GM12878 (cell line): ENCODE data around the gene PTCD3. TPM values are rescaled to one million over a fixed set of nuclear protein-coding genes. Genes with fewer than 3 reads are reported as not detected.

ENCODE experiments used
- ATF7 ChIP-seq: fragments of 450-650 bp; IDR thresholded peaks from 2 replicates; pipeline ENCODE4 v1.6.1; 2016; ENCODE audit warnings: low read depth, mild to moderate bottlenecking
- CBFB ChIP-seq: IDR thresholded peaks from 2 replicates; pipeline ENCODE4 v1.6.1; 2016; ENCODE audit warnings: antibody characterized with exemption, low read depth
- CUX1 ChIP-seq: IDR thresholded peaks from 2 replicates; pipeline ENCODE4 v1.6.1; 2012; ENCODE audit warnings: improper control_type of control experiment, low read depth, low read length; ENCODE audit not compliant: insufficient replicate concordance
- RAD21 ChIP-seq: IDR thresholded peaks from 2 replicates; pipeline ENCODE4 v1.6.1; 2011; ENCODE audit warnings: mild to moderate bottlenecking, low read depth, low read length, moderate library complexity; ENCODE audit not compliant: insufficient read depth
- RAD51 ChIP-seq: fragments of 450-650 bp; IDR thresholded peaks from 2 replicates; pipeline ENCODE4 v1.6.1; 2016; ENCODE audit warnings: moderate library complexity, mild to moderate bottlenecking, inconsistent platforms
- RCOR1 ChIP-seq: conservative IDR thresholded peaks from 2 replicates; pipeline ENCODE4 v1.6.1; 2012; ENCODE audit warnings: low read depth, low read length, improper control_type of control experiment
- SKIL ChIP-seq: fragments of 450-650 bp; IDR thresholded peaks from 2 replicates; pipeline ENCODE4 v1.6.1; 2017; ENCODE audit warnings: mild to moderate bottlenecking, low read depth, inconsistent platforms; ENCODE audit not compliant: poor library complexity, severe bottlenecking
- SRF ChIP-seq, 2 experiments: IDR thresholded peaks; 2 replicates each; pipeline ENCODE4 v1.6.1; 2011; ENCODE audit warnings: low read depth in 2 of 2, low read length in 2 of 2, mild to moderate bottlenecking in 1 of 2, moderate library complexity in 1 of 2
- STAT3 ChIP-seq: IDR thresholded peaks from 2 replicates; pipeline ENCODE4 v1.6.1; 2011; ENCODE audit warnings: low read depth, low read length, improper control_type of control experiment
- USF2 ChIP-seq: IDR thresholded peaks from 2 replicates; pipeline ENCODE4 v1.6.1; 2011; ENCODE audit warnings: low read depth, low read length, improper control_type of control experiment, borderline replicate concordance
- ZNF384 ChIP-seq: IDR thresholded peaks from 2 replicates; pipeline ENCODE4 v1.6.1; 2012; ENCODE audit warnings: low read depth, mild to moderate bottlenecking, low read length, improper control_type of control experiment, borderline replicate concordance
- polyA plus RNA-seq, 11 experiments: library from polyadenylated mRNA; depleted of rRNA in 4 of 11; unstranded in 6 of 11; stranded (reverse) in 5 of 11; fragments of >200 nt; fragmentation: Nextera tagmentation in 4 of 11; fragmentation: Illumina TruSeq in 1 of 11; extraction: Ambion mirVana in 4 of 11; extraction: Trizol in 1 of 11; gene quantifications; 1 replicate in 1 of 11; 2 replicates in 10 of 11; pipeline versions ENCODE4 v1.2.1 to v1.2.3, GENCODE V29; 2011 to 2016; ENCODE audit warnings: inconsistent platforms in 2 of 11, missing spikeins in 2 of 11, low read depth in 1 of 11
- total RNA-seq, 4 experiments: library from RNA; depleted of rRNA in 3 of 4; stranded (reverse); fragments of >200 nt in 3 of 4; fragmentation: Illumina TruSeq in 1 of 4; extraction: Trizol in 1 of 4; gene quantifications; 2 replicates each; pipeline versions ENCODE4 v1.2.1 to v1.2.3, GENCODE V29; 2013 to 2021

Gene PTCD3
- total and polyA plus RNA-seq, 10 of the 15 experiments (the other 5 are each of a cell fraction or from before 2014, with no cell fraction given) = 44.7 to 177 (median 127) TPM

- TF ChIP-seq ZNF384 (no peak), USF2 (no peak), SRF (IDR thresholded peaks at IDR 0.05; ENCODE audit: low read depth in 2 of 2, low read length in 2 of 2) (no peak), RAD21 (no peak), RAD51 (no peak), CBFB (no peak), CUX1 (no peak), STAT3 (no peak), RCOR1 (no peak), SKIL (no peak), ATF7 (no peak)
Observed at GRCh38 chr2:86134709-86135108, 28.7 kb downstream of the PTCD3 start (continued).
